Panc1 (cell line): ENCODE measurements around the gene CACNA2D3.

Experiments used
- POLR2AphosphoS5 ChIP-seq: IDR thresholded peaks from 2 replicates; pipeline ENCODE4 v1.6.1; 2012; ENCODE audit warnings: mild to moderate bottlenecking, low read depth, low read length, moderate library complexity
- SIN3A ChIP-seq: IDR thresholded peaks from 2 replicates; pipeline ENCODE4 v1.6.1; 2012; ENCODE audit warnings: low read depth, mild to moderate bottlenecking, low read length, moderate library complexity, borderline replicate concordance; ENCODE audit not compliant: insufficient read depth
- TCF7L2 ChIP-seq: IDR thresholded peaks from 2 replicates; pipeline ENCODE4 v1.6.1; 2011; ENCODE audit warnings: mild to moderate bottlenecking, low read depth, low read length, inconsistent platforms
- TF ChIP-seq, protein P1 (sequence below): fragments of 450-650 bp; IDR thresholded peaks from 2 replicates; pipeline ENCODE4 v1.5.1; 2017; ENCODE audit warnings: mild to moderate bottlenecking
- TF ChIP-seq, protein P2 (sequence below), 2 experiments: IDR thresholded peaks; 2 replicates each; pipeline ENCODE4 v1.6.1; 2011 to 2012; ENCODE audit warnings: low read depth in 2 of 2, control low read depth in 1 of 2, low read length in 1 of 2, mild to moderate bottlenecking in 1 of 2, moderate library complexity in 1 of 2; ENCODE audit not compliant: insufficient read depth in 1 of 2

DNA sequence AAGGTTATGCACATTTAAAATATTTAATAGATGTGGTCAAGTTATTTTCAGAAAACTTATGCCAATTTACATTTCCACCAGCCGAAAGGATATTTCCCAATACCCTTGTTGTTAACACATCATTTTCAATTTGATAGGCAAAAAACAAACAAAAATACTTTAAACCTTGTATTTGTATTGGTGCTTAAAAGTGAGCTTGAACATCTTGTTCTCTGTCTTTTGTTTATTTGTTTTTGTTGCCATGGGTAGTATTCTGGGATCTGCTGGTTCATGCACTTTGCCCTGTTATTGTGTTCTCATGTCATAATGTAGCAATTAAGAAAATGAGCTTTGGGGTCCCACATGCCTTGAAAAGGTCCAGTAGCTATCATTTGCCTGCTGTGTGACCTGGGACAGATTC, 614.1 kb downstream of the CACNA2D3 start:
- TF ChIP-seq, protein P1, sequence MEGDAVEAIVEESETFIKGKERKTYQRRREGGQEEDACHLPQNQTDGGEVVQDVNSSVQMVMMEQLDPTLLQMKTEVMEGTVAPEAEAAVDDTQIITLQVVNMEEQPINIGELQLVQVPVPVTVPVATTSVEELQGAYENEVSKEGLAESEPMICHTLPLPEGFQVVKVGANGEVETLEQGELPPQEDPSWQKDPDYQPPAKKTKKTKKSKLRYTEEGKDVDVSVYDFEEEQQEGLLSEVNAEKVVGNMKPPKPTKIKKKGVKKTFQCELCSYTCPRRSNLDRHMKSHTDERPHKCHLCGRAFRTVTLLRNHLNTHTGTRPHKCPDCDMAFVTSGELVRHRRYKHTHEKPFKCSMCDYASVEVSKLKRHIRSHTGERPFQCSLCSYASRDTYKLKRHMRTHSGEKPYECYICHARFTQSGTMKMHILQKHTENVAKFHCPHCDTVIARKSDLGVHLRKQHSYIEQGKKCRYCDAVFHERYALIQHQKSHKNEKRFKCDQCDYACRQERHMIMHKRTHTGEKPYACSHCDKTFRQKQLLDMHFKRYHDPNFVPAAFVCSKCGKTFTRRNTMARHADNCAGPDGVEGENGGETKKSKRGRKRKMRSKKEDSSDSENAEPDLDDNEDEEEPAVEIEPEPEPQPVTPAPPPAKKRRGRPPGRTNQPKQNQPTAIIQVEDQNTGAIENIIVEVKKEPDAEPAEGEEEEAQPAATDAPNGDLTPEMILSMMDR = no peak
- TF ChIP-seq, protein P2, sequence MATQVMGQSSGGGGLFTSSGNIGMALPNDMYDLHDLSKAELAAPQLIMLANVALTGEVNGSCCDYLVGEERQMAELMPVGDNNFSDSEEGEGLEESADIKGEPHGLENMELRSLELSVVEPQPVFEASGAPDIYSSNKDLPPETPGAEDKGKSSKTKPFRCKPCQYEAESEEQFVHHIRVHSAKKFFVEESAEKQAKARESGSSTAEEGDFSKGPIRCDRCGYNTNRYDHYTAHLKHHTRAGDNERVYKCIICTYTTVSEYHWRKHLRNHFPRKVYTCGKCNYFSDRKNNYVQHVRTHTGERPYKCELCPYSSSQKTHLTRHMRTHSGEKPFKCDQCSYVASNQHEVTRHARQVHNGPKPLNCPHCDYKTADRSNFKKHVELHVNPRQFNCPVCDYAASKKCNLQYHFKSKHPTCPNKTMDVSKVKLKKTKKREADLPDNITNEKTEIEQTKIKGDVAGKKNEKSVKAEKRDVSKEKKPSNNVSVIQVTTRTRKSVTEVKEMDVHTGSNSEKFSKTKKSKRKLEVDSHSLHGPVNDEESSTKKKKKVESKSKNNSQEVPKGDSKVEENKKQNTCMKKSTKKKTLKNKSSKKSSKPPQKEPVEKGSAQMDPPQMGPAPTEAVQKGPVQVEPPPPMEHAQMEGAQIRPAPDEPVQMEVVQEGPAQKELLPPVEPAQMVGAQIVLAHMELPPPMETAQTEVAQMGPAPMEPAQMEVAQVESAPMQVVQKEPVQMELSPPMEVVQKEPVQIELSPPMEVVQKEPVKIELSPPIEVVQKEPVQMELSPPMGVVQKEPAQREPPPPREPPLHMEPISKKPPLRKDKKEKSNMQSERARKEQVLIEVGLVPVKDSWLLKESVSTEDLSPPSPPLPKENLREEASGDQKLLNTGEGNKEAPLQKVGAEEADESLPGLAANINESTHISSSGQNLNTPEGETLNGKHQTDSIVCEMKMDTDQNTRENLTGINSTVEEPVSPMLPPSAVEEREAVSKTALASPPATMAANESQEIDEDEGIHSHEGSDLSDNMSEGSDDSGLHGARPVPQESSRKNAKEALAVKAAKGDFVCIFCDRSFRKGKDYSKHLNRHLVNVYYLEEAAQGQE (IDR thresholded peaks at IDR 0.05; ENCODE audit: insufficient read depth in 1 of 2, low read depth in 2 of 2, low read length in 1 of 2) = no peak
- no peak for TF ChIP-seq TCF7L2
- TF ChIP-seq POLR2AphosphoS5 = no peak
- no peak for TF ChIP-seq SIN3A
